Retinal pigment epithelial cell (primary cell): ENCODE data around the gene ANKRD49.

Experiments
- DNase-seq: peaks from one replicate; pipeline ENCODE4 v3.0.0-alpha.2; 2010; ENCODE audit warnings: low read depth
- H3K4me3 ChIP-seq: 2 replicates; pipeline ENCODE4 v1.5.1; 2011; ENCODE audit warnings: mild to moderate bottlenecking, low read length, control low read depth, moderate library complexity
- CTCF ChIP-seq: conservative IDR thresholded peaks from 2 replicates; pipeline ENCODE4 v1.5.1; 2011; ENCODE audit warnings: low read depth, low read length, control low read depth, inconsistent platforms

The ANKRD49 gene

DNA sequence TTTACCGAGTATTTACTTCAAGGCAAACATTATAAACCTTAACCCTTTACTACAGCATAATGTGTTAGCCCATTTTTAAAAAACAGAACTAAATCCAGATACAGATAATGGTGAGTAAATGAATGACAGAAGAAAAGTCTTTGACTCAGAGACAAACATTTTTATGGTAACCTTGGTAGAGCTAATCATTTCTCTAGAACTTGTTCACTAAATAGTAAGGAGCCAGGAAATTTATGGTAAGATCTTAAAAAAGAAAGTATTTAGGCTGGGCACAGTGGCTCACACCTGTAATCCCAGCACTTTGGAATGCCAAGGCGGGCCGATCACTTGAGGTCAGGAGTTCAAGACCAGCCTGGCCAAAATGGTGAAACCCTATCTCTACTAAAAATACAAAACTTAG, 38.4 kb downstream of the ANKRD49 start:
- DNase-seq = no peak
- TF ChIP-seq CTCF = no peak
- no peak overlapping the region for H3K4me3 ChIP-seq

- TF ChIP-seq CTCF = no peak
- DNase-seq = no peak
- H3K4me3 ChIP-seq = no peak overlapping the region
Measured at GRCh38 chr11:94533206-94533605, 39.4 kb downstream of the ANKRD49 start.

DNA sequence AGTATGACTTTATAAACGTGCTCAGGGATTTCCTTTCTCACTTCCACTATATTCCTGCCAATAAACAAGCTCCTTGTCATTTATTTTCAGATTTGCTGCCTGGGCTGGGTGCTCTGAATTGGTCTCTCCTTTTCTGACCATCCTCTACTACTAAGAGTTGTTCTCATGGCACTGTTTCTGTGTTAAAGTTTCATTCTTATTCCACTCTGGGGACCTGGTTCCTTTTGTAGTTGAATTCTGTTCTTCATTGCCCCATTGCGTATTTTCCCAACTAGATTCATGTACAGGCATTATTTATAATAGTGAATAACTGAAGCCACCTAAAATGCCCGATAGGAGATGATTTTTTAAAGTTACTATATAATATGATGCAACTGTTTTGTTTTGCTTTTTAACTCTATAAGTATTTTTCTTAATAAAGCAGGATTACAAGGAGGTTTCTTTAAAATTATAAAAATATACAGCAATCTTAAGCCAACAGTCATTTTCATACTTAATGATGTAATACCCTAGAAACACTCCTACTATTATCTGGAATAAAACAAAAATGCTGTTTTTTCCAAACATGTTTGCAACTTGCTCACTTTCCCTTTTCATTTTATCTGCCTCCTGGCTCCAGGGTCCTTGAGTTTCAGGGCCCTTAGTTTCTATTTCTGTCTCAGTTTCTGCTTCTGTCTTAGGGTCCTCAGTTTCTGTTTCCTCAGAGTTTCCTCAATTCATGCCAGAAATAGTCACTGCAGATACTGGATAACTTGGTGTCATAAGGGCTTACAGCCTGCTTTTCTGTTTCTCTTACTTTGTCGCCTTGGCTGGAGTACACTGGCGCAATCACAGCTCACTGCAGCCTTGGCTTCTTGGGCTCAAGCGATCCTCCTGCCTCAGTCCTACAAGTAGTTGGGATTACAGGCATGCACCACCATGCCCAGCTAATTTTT, 40.2 kb downstream of the ANKRD49 start:
- no peak for DNase-seq
- no peak for TF ChIP-seq CTCF
- H3K4me3 ChIP-seq = no peak overlapping the region

- no peak overlapping the region for H3K4me3 ChIP-seq
- no peak for TF ChIP-seq CTCF
- no peak for DNase-seq
Measured at GRCh38 chr11:94536386-94536785, 42.6 kb downstream of the ANKRD49 start.

- no peak for TF ChIP-seq CTCF
- H3K4me3 ChIP-seq = no peak overlapping the region
- DNase-seq = no peak
Measured at GRCh38 chr11:94537031-94537600, 43.3 kb downstream of the ANKRD49 start.

- no peak for TF ChIP-seq CTCF
- no peak for DNase-seq
- H3K4me3 ChIP-seq = no peak overlapping the region
Measured at GRCh38 chr11:94539420-94539819, 45.6 kb downstream of the ANKRD49 start.
